Astrocyte (in vitro differentiated cells and primary cell): ENCODE results near the gene FAM90A26.
"Not testable (repeated sequence)": the region's sequence is repeated elsewhere in the genome, so short reads cannot be mapped to it uniquely, and the experiment has no call there.

Source experiments
- CTCF ChIP-seq: IDR thresholded peaks from 2 replicates; pipeline ENCODE4 v1.5.1; 2011; ENCODE audit warnings: low read depth, mild to moderate bottlenecking, inconsistent platforms, low read length, moderate library complexity; ENCODE audit not compliant: insufficient read depth
- EZH2 ChIP-seq: IDR thresholded peaks from 2 replicates; pipeline ENCODE4 v1.6.1; 2012; ENCODE audit warnings: mild to moderate bottlenecking, low read length, inconsistent platforms; ENCODE audit not compliant: insufficient read depth

DNA sequence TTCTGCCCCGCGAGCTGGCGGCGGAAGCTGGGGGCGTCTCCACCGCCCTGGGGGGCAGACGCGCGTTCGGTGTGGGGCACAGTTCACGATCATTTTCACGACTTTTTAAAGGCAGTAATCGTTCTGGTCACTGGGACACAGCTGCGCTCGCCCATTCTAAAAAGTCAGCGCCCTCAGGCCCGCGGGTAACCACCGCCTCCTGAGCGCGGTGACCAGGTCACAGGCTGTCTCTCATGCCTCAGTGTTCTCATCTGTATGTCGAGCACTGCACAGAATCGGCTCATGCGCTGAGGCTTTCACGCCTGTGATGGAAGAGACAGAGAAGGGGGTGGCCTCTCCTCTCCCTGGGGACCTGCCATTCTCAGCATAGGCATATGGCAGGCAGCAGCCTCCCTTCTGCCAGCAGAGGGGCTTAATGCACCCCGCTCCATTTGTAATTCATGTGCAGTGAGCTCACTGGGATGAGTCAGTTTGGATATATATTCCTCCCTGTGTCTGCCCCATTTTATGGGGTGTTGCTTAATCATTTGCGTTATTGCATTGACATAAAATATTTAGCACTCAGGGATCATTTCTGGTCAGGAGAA lies 16.5 kb upstream of the FAM90A26 start:
- TF ChIP-seq CTCF, EZH2: not testable (repeated sequence)
